Stimulated activated CD4-positive, alpha-beta T cell treated with anti-CD3 and anti-CD28 coated beads, Interleukin-12 subunit alpha, Interleukin-12 subunit beta, amount 100 ng/mL, for 24 hours (primary cell): ENCODE data around the gene TRIP13.

ENCODE experiments used
- DNase-seq, 2 experiments: peaks; one replicate each; pipeline ENCODE4 v3.0.0-alpha.2; 2020; ENCODE audit warnings: low read depth in 2 of 2

TRIP13 gene

DNA sequence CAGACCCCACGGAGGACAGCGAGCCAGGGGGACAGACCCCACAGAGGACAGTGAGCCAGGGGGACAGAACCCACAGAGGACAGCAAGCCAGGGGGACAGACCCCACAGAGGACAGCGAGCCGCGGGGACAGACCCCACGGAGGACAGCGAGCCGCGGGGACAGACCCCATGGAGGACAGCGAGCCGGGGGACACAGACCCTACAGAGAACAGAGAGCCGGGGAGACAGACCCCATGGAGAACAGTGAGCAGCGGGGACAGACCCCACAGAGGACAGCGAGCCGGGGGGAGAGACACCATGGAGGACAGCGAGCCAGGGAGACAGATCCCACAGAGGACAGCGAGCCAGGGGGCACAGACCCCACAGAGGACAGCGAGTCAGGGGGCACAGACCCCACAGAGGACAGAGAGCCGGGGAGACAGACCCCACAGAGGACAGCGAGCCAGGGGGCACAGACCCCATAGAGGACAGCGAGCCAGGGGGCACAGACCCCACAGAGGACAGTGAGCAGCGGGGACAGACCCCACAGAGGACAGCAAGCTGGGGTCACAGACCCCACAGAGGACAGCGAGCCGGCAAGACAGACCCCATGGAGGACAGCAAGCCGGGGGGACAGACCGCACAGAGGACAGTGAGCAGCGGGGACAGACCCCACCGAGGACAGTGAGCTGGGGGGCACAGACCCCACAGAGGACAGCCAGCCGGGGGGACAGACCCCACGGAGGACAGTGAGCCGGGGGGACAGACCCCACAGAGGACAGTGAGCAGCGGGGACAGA lies 37.5 kb upstream of the TRIP13 start:
- no peak for DNase-seq

DNA sequence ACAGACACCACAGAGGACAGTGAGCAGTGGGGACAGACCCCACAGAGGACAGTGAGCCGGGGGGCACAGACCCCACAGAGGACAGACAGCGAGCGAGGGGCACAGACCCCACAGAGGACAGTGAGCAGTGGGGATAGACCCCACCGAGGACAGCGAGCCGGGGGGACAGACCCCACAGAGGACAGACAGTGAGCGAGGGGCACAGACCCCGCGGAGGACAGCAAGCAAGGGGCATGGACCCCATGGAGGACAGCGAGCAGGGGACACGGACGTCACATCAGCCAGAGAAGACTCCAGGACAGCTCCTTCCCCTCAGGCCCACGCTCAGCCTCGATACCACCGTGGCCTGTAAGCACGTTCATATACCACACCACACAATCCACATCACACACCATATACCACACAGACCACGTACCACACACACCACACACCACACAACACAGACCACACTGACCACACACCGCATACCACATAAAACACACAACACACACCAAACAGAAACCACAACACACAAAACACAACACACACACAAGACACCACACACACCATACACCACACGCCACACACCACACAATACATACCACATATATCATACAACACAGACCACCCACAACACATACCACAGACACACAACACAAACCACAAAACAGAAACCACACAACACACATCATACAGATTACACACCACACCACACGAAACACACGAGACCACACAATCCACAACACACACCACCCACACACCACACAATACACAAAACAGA lies 36.7 kb upstream of the TRIP13 start:
- no peak for DNase-seq

DNA sequence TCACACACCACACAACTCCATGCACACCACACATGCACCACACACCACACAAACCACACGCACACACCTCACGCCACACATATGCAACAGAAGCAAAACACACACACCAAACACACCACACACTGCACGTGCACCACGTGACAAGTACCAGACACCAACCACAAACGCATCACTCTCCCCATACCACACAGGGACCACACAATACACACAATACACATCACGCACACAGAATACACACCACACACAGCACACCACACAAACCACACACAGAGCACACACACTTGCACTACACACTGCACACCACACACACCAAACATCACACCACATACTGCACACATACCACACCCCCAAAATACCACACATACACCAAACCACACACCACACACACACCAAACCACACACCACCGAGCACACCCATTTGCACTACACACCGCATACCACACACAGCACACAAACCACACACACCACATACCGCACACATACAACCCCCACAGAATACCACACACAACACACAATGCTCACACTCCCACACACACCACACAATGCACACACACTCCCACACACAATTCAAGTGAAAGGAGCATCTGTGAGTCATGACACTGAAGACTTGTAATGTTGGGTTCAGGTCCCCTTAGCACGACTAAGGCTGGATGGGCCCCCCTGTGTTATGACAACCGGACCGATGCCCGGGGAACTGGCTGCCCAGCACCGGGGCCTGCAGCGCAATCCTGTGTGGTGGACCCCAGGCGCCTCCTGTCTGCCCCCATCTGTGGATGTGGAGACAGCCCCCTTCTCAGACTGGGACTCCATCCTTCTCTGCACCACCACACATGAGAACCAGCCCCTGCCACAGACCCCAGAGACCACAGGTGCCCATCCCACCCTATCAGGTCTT lies 35.9 kb upstream of the TRIP13 start:
- DNase-seq: no peak

DNA sequence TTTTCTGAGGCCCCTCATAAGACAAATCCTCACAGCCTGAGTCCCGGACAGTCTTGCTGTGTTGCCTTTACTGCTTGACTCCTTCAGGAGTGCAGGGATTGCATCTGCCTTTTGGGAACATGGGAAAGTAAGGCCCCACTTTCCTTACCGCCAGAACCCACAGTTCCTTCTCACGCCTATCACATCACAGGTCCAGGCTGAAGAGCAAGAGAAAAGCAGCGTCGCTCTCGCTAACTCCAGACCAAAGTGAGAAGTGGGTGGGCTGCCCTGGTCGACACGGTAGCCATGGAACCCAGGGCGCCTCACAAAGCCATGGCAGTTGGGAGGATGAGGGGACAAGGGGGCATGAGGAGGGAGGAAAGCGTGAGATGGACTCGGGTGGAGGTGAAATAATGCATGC lies 34.0 kb upstream of the TRIP13 start:
- no peak for DNase-seq

DNA sequence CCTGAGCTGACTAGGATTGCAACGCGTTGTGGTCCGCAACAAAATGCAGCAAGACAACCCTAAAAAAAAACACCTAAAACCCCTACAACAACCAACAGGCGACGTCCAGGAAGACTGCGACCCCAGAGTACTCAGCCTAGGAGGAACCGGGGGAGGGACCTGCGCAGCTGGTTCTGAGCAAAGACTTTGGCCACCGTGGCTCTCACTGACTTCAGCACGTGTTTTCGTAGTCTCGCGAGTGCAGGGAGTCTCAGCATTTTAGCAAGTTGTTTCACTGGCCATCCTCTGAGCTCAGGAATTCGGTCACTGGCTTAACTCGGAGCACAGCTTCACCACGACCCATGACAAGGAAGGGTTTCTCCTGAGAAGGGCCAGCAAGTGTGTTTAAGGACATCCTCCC lies 33.3 kb upstream of the TRIP13 start:
- no peak for DNase-seq

DNA sequence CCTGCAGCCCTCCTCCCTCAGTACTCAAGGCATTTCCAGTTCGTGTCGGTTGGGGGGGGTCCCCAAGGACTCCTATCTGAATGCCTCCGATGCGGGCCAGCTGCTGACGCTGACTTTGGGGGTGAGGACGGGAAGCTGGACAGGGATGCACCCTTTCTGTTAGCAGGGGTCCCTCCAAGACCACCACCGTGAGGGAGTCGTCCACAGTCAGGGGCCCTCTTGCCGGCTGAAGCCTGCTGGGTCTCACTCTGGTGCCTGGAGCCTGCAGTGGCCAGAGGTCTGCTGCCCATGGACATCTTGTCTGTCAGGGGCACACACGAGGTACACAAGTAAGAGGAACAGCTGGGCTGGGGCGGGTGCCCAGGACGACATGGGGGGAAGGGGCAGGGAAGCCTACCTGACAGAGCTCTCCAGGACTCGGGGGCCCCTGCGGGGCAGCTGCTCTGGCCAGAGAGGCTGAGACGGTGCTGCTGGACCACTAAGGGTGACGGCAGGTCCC lies 32.8 kb upstream of the TRIP13 start:
- DNase-seq: no peak

DNA sequence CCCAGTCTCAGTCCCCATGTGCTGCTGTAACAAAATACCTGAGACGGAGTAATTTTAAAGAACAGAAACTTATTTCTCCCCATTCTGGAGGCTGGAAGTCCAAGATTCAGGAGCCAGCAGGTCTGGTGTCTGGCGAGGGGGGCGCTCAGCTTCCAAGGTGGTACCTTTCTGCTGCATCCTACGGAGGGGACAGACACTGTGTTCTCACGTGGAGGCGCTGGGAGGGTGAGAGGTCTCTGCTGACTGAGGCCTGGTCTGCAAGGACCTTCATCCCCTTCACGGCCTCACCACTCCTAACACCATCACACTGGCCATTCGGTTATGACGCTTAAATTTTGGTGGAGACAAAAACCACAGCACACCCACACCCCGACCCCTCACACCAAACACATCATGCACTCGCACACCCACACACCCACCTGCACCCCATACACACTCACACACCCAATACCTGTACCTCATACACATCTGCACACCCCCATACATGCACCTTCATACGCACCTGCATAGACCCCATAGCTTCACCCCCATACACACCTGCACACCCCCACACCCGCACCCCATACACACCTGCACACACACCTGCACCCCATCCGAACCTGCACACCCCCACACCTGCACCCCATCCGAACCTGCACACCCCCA lies 32.1 kb upstream of the TRIP13 start:
- no peak for DNase-seq

DNA sequence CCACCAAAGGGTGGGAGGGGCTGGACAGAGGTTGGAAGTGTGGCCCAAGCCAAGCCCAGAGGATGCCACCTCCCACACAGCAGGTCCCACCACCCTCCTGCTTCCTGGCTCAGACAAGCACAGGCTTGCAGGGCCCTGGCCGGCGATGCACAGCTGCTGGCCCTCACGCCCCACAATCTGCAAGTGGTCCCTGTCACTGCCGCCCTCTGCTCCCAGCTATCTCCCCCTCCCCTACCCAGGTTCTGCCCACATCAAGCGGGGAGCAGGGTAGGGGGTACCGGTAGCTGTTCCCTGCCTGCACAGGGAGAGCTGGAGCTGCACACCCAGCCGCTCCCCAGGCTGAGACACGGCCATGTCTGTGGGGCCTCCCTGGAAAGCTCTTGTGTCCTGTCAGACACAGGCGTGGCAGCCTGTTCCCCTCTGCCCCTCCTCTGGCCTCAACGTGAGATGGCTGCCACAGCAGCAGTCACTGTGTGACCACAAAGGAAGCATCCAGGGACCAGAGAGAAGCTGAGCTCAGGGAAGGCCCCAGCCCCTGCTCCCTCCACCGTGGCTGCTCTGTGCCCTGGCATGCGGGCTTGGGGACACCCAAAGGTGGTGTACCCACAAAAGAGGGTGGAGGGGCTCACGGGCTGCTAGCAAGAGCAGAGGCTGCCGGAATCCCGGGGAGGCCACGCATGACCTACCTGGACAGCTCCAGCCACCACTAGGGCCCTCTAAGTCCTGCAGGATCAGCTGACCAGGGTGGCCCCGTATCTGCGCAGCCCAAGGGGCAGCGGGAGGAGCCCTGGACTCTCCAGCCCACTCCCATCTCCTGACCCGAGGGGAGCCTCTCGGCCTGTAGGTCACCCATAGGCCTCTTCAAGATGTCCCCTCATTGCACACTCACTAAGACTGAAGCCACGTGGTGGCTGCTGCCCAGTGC lies 31.0 kb upstream of the TRIP13 start:
- DNase-seq: no peak

DNA sequence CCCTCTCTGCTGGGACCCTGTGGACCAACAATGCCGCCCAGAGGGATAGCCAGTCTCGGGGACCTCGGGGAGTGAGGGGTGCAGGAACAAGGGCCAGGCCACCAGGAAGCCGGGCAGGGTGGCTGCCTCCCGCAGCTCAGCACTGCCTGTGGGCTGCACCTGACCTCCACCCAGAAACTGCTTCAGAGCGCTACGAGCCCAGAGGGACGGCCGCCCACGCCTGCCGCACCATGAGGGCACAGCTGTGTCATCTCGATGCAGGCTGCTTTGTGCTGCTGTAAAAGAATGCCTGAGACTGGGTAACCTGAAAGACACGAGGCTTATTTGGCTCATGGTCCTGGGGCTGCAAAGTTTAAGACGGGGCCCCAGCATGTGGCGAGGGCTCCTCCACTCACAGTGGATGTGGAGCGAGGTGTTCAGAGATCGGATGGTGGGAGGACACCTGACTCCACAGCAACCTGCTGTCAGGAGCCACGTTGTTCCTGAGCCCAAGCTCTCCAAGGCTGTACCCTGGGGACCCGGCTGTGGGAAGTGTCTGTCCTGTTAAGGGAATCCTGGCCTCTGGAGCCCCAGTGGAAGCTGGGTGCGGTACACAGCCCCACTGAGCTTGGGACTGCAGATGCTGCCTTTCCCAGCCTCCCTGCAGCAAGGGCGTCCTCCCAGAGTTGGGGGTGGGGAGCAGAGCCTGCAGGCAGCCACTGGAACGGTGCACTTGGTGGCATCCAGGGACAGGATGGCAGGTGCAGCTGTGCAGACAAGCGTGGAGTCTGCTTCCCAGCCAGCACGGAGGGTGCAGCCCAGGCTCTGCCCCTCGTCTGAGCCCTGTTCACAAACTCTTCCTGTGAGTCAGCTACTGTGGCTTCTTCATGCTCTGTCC lies 30.1 kb upstream of the TRIP13 start:
- DNase-seq: no peak

DNA sequence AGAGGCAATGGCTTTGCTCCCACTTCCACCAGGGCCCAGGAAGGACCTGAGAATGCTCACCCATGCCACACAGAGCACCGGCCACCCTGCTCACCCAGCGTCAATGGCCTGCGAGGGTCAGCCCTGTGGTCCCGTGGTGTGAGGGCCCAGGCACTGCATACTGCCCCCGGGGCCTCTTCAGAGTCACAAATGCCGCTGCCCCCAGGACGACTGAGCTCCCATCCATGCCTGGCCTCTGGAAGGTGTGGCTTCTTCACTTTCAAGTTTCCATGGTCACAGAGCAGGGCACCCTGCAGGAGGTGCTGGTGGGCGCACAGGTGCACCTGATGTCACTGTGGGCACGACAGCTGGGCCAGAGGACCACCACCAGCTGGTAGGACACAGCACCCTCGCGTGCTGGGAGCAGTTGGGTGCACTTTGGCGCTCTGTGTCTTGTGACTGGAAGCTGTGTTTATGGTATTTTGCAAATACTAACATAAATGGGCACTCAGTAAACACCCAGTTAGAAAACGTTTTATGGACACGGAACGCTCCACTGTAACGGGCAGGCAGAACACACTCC lies 29.4 kb upstream of the TRIP13 start:
- no peak for DNase-seq

DNA sequence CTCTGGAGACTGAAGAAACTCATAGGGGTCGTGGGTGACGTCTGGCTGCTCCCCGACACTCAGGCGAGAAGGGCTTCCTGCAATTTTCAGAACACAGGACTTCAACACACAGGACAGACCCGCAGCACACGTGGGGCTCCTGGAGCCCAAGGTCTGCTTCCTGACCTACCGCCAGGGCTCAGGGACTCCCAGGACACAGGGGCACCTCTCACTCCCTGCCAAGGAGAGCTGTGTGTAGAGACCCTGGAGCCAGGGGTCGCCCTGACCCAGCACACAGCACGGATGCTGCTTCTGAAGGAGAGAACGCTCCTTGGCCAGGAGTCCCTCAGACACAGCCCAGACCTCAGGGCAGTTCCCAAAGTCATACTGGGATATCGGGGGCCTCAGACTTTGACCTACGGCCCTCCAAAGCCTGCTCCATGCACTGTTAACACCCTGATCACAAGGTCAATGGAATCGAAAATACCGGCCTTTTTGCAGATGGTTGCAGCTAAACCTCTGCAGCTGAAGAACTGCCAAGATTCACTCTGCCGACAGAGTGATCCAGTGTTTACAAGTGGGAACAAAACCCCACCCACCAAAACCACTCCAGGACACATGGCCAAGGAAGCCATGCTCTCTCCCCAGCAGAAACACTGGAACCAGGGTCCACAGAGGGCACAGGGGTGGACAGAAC lies 28.1 kb upstream of the TRIP13 start:
- DNase-seq: no peak

DNA sequence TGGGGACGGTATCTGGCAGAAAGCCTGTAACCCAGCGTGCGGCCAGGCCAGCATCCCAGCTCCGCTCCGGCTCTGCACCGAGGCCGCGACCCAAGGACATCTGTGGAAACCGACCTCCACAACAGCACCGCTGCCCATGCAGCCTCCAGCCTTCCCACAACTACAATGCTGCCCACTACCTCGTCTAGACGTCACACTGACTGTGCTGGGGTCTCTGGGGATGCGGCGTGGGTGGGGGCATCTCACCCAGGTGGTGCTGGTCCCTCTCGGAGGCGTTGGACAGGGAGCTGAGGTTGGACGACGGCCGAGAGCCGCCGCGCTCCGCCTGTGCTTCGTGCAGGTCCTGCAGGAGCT lies 27.5 kb upstream of the TRIP13 start:
- no peak for DNase-seq

DNA sequence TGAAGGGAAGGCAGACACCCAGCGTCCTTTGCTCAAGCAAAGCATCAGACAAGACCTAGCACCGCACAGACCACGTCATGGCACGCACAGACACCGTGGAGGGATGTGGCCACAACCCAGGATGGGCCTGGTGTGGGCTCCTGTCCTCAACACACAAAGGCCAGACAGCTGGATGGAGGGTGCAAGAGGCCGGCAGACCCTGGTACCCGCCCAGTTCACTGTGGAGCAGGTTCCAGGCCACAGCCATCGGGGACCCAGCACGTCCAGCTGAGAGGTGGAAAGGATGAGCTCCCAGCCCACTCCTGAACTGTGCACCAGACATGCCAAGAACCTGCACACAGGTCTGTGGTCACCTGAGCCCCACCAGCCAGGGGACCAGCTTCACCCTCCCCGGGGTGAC lies 26.9 kb upstream of the TRIP13 start:
- no peak for DNase-seq

DNA sequence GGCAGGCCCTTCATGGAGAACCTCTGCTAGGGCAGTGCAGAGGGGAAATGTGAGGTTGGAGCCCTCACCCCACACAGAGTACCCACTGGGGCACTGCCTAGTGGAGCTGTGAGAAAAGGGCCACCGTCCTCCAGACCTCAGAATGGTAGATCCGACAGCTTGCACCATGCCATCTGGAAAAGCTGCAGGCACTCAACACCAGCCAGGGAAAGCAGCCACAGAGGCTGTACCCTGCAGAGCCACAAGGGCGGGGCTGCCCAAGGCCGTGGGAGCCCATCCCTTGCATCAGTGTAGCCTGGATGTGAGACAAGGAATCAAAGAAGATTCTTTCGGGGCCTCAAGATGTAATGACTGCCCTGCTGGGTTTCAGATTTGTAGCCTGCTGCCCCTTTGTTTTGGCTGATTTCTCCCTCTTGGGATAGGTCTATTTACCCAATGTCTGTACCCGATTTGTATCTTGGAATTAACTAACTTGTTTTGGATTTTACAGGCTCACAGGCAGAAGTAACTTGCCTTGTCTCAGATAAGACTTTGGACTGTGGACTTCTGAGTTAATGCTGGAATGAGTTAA lies 25.3 kb upstream of the TRIP13 start:
- no peak for DNase-seq

DNA sequence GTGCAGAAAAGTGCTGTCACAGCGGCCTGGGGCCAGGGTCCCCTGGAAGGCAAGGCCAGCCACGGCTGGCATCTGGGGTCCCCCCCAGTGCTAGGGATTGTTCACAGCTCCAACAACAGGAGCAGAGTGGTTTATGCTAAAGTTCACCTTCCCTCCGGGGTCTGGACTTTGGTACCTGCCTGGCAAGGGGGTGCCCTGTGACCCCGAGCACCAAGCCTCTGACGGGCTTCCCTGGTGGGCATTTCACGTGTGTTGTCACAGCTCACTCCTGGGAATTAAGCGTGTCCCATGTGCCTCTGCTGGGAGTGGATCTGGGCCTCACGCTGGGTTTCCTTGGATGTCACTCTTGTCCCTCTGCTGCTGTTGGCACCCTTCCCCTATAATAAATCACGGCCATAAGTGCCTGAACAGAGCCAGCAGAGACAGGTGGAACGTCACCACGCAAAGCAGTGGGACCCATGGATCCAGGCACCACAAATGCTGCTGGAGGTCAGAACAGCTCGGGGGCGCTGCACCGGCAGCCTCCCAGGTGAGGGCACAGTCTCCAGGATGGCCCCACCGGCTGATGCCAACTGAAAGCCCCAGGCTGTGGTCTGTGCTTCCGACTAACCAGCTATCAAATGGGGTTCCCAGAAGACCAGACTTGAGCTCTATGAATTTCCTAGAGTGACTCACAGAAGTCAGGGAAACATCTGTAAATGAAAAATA lies 24.1 kb upstream of the TRIP13 start:
- DNase-seq: no peak

DNA sequence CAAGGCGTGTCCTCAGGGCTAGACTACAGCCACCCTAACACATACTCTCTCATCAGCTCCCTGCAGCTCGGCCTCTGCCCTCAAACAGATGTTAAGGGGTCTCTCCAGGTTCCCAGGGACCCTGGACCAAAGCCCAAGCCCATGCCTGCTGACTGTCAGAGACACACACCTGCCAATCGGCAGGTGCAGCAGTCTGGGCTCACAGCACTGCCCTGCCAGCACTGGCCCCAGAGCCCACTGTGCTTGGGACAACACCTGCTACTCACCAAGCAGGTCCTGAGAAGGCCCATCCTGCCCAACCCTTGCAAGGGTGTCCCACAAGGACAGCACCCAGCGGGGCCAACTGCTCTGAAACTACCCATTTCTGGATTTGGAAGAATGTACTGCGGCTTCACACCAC lies 21.7 kb upstream of the TRIP13 start:
- DNase-seq: no peak

DNA sequence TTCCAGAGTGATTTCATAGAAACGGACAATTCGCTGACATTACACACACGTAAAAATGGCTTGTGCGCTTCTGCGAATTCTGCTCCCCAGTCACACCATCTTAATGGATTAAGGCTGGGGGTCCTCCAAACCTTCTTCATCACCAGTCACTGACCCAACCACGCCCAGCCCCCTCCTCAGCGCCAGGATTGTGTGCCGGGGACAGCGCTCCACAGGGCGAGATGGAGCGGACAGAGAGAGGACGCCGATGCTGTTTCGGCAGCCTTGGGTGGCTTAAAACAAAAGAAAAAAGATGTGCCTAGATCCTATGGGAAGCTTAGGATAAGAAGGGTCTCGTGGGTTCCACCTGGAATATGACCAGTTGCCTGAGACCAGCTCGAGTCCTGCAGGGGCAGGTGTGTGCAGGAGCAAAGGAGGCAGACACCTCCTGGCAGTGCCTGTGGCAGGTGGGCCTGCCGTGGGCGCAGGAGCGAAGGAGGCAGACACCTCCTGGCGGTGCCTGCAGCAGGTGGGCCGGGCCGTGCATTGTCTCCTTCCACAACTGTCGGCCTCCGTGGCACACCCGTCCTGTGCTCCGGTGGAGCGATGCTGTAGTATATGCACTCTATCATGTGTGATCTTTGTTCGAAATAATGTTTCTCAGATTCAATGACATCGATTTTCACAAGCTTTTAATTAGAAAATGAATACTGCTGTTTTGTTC lies 20.9 kb upstream of the TRIP13 start:
- DNase-seq: no peak
